HepG2 (cell line): ENCODE results near the gene ZDHHC16. TPM values are rescaled to one million over a fixed set of nuclear protein-coding genes. Genes with fewer than 3 reads are reported as not detected.

ENCODE experiments used
- ARNT2 ChIP-seq: sonication (generic); formaldehyde crosslinking; IDR thresholded peaks from 2 replicates; pipeline ENCODE4 v1.8.0; 2022; ENCODE audit warnings: mild to moderate bottlenecking, low read depth, missing genetic modification reagents, moderate library complexity
- CEBPG ChIP-seq: IDR thresholded peaks from 2 replicates; pipeline ENCODE4 v1.6.1; 2016
- EED ChIP-seq: sonication (generic); formaldehyde crosslinking; IDR thresholded peaks from 2 replicates; pipeline ENCODE4 v1.5.0; 2020; ENCODE audit warnings: mild to moderate bottlenecking, missing genetic modification reagents
- FOXP1 ChIP-seq, 2 experiments: fragments of 450-650 bp in 1 of 2; IDR thresholded peaks; 2 replicates each; pipeline ENCODE4 v1.6.1; 2017 to 2018; ENCODE audit warnings: antibody characterized with exemption in 1 of 2
- GMEB2 ChIP-seq: IDR thresholded peaks from 2 replicates; pipeline ENCODE4 v1.6.1; 2016; ENCODE audit warnings: missing biosample characterization, missing genetic modification reagents, low read depth
- GPN1 ChIP-seq: sonication (generic); formaldehyde crosslinking; IDR thresholded peaks from 2 replicates; pipeline ENCODE4 v1.5.1; 2020; ENCODE audit warnings: missing genetic modification reagents, borderline replicate concordance
- KIAA2018 ChIP-seq: sonication (generic); formaldehyde crosslinking; IDR thresholded peaks from 2 replicates; pipeline ENCODE4 v1.5.0; 2020; ENCODE audit warnings: mild to moderate bottlenecking, missing genetic modification reagents, borderline replicate concordance
- KLF11 ChIP-seq: IDR thresholded peaks from 2 replicates; pipeline ENCODE4 v1.6.1; 2016; ENCODE audit warnings: missing compliant biosample characterization
- NR2F1 ChIP-seq, 2 experiments: fragments of 450-650 bp in 1 of 2; formaldehyde crosslinking in 1 of 2; IDR thresholded peaks; 2 replicates each; pipeline versions ENCODE4 v1.5.0 to v1.6.1; 2016 to 2020; ENCODE audit warnings: mild to moderate bottlenecking in 1 of 2, missing compliant biosample characterization in 1 of 2, missing genetic modification reagents in 1 of 2, moderate library complexity in 1 of 2
- PLRG1 ChIP-seq: fragments of 450-650 bp; conservative IDR thresholded peaks from 2 replicates; pipeline ENCODE4 v1.6.1; 2016
- SATB2 ChIP-seq: sonication (generic); formaldehyde crosslinking; IDR thresholded peaks from 2 replicates; pipeline ENCODE4 v1.5.0; 2020; ENCODE audit warnings: missing genetic modification reagents
- SKI ChIP-seq: fragments of 450-650 bp; IDR thresholded peaks from one replicate; pipeline ENCODE4 v1.6.1; 2018; ENCODE audit warnings: mild to moderate bottlenecking; ENCODE audit not compliant: partially characterized antibody
- TGIF2 ChIP-seq: IDR thresholded peaks from 2 replicates; pipeline ENCODE4 v1.6.1; 2016; ENCODE audit warnings: control low read depth, missing compliant biosample characterization
- ZBTB26 ChIP-seq: IDR thresholded peaks from 2 replicates; pipeline ENCODE4 v1.6.1; 2016; ENCODE audit warnings: missing compliant biosample characterization, missing genetic modification reagents, borderline replicate concordance
- ZFYVE20 ChIP-seq: sonication (generic); formaldehyde crosslinking; IDR thresholded peaks from 2 replicates; pipeline ENCODE4 v1.8.0; 2023; ENCODE audit warnings: low read depth, mild to moderate bottlenecking, moderate library complexity, missing genetic modification reagents, borderline replicate concordance
- ZNF121 ChIP-seq: sonication (generic); formaldehyde crosslinking; IDR thresholded peaks from 2 replicates; pipeline ENCODE4 v1.5.0; 2020; ENCODE audit warnings: mild to moderate bottlenecking, missing genetic modification reagents
- ZNF484 ChIP-seq: sonication (generic); formaldehyde crosslinking; IDR thresholded peaks from 2 replicates; pipeline ENCODE4 v1.5.1; 2020; ENCODE audit warnings: mild to moderate bottlenecking, low read depth, missing genetic modification reagents, borderline replicate concordance
- polyA plus RNA-seq, 8 experiments: library from polyadenylated mRNA; depleted of rRNA in 3 of 8; stranded (reverse) in 7 of 8; unstranded in 1 of 8; fragments of >200 nt; fragmentation: Illumina TruSeq in 4 of 8; extraction: Trizol in 4 of 8; gene quantifications; 2 replicates each; pipeline versions ENCODE4 v1.2.1 to v1.2.3, GENCODE V29; 2011 to 2016; ENCODE audit warnings: low read depth in 4 of 8, missing spikeins in 1 of 8, mixed read lengths in 1 of 8; ENCODE audit not compliant: insufficient read depth in 1 of 8
- total RNA-seq, 5 experiments: library from RNA; depleted of rRNA; stranded (reverse); fragments of >200 nt; fragmentation: Illumina TruSeq; extraction: Trizol; gene quantifications; 2 replicates each; pipeline ENCODE4 v1.2.3, GENCODE V29; 2016; ENCODE audit warnings: low read depth in 1 of 5

Gene ZDHHC16
- total and polyA plus RNA-seq, 2 of the 13 experiments (the other 11 are each of a cell fraction or from before 2014, with no cell fraction given), result 40.8 to 41.8 TPM

- no peak for TF ChIP-seq KIAA2018 (CRISPR knock-in tag)
- no peak for TF ChIP-seq SATB2
- no peak for TF ChIP-seq ZNF121 (CRISPR knock-in tag)
- no peak for TF ChIP-seq ARNT2 (CRISPR knock-in tag)
- TF ChIP-seq TGIF2 (CRISPR knock-in tag), result peak; percentile 92
- no peak for TF ChIP-seq GPN1 (CRISPR knock-in tag)
- no peak for TF ChIP-seq NR2F1 (CRISPR knock-in tag; IDR thresholded peaks at IDR 0.05)
- no peak for TF ChIP-seq GMEB2 (CRISPR knock-in tag)
- no peak; the same call in 1 of the 2 replicates for TF ChIP-seq EED (CRISPR knock-in tag)
- TF ChIP-seq ZFYVE20 (CRISPR knock-in tag), result no peak
- no peak for TF ChIP-seq SKI
- TF ChIP-seq CEBPG (CRISPR knock-in tag), result no peak
- no peak for TF ChIP-seq FOXP1 (IDR thresholded peaks at IDR 0.05)
- no peak for TF ChIP-seq FOXP1 (CRISPR knock-in tag; IDR thresholded peaks at IDR 0.05)
- no peak for TF ChIP-seq ZNF484 (CRISPR knock-in tag)
- TF ChIP-seq ZBTB26 (CRISPR knock-in tag), result peak; percentile 17; the same call in 1 of the 2 replicates
- TF ChIP-seq KLF11, result no peak
- no peak for TF ChIP-seq PLRG1
Measured at GRCh38 chr10:97497572-97498075, 51.6 kb downstream of the ZDHHC16 start (continued).
